Measurements from ENCODE around the gene SLC41A3. TPM values are rescaled to one million over a fixed set of nuclear protein-coding genes. Genes with fewer than 3 reads are reported as not detected.

Gene SLC41A3
- polyA plus RNA-seq, 3 donors = 2.8 to 18.2 (median 13.6) TPM

GRCh38 chr3:126104742-126105605 lies 21.1 kb upstream of the SLC41A3 start:
- Histone ChIP-seq H3K9ac (ENCODE audit: insufficient read depth, low read length, poor library complexity, severe bottlenecking) (no peak overlapping the region), H3K4me2 (replicated peaks; ENCODE audit: extremely low read depth, low read length, poor library complexity, severe bottlenecking) (no peak overlapping the region), H3K27me3 (ENCODE audit: control insufficient read depth in 2 of 2, insufficient read depth in 2 of 2, low read length in 2 of 2) (no peaks in the 10 kb centered on the region), H3K27ac (ENCODE audit: low read depth in 1 of 2, low read length in 2 of 2) (no peak overlapping the region), H3K9me3 (replicated peaks in 1 of 2; ENCODE audit: control insufficient read depth in 1 of 2, insufficient read depth in 1 of 2, low read length in 2 of 2) (no peaks in the 10 kb centered on the region), H3K79me2 (ENCODE audit: insufficient read depth, low read length) (no peaks in the 10 kb centered on the region), H2AFZ (ENCODE audit: insufficient read depth, low read depth, low read length, poor library complexity, severe bottlenecking) (no peak overlapping the region), H3K36me3 (replicated peaks in 1 of 2; ENCODE audit: control insufficient read depth in 1 of 2, insufficient read depth in 2 of 2, low read length in 2 of 2) (no peaks in the 10 kb centered on the region), H3K4me3 (replicated peaks in 1 of 3; ENCODE audit: low read depth in 2 of 3, low read length in 3 of 3) (no peak overlapping the region), H4K20me1 (ENCODE audit: insufficient read depth, low read length) (no peaks in the 10 kb centered on the region), H3K4me1 (ENCODE audit: control insufficient read depth in 1 of 2, insufficient read depth in 2 of 2, low read length in 2 of 2) (no peaks in the 10 kb centered on the region)
- intact Hi-C loops (cut with micrococcal nuclease) = no loop called here
- H3K9me3 Mint-ChIP-seq = peaks cover 0 to 6% (median 0%) of the 10 kb centered on the region in 7 donors
- no peaks in the 10 kb centered on the region for H3K4me1 Mint-ChIP-seq
- WGBS (ENCODE audit: insufficient coverage) = 92% methylated on average over 9 of the region's 15 CpGs
- no peak overlapping the region for H3K27ac Mint-ChIP-seq
- no peak overlapping the region for H3K4me3 Mint-ChIP-seq
- no peaks in the 10 kb centered on the region for H3K36me3 Mint-ChIP-seq
- peaks cover 0 to 7% (median 4%) of the 10 kb centered on the region in 3 donors for H3K27me3 Mint-ChIP-seq (ENCODE audit: low read depth in 3 of 3)
- no peak for DNase-seq
- TF ChIP-seq, protein P1, sequence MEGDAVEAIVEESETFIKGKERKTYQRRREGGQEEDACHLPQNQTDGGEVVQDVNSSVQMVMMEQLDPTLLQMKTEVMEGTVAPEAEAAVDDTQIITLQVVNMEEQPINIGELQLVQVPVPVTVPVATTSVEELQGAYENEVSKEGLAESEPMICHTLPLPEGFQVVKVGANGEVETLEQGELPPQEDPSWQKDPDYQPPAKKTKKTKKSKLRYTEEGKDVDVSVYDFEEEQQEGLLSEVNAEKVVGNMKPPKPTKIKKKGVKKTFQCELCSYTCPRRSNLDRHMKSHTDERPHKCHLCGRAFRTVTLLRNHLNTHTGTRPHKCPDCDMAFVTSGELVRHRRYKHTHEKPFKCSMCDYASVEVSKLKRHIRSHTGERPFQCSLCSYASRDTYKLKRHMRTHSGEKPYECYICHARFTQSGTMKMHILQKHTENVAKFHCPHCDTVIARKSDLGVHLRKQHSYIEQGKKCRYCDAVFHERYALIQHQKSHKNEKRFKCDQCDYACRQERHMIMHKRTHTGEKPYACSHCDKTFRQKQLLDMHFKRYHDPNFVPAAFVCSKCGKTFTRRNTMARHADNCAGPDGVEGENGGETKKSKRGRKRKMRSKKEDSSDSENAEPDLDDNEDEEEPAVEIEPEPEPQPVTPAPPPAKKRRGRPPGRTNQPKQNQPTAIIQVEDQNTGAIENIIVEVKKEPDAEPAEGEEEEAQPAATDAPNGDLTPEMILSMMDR (IDR thresholded peaks at IDR 0.05) = no peak

GRCh38 chr3:126104028-126104635 lies 20.2 kb upstream of the SLC41A3 start:
- intact Hi-C loops (cut with micrococcal nuclease) = no loop called here
- H3K9ac ChIP-seq (ENCODE audit: insufficient read depth, low read length, poor library complexity, severe bottlenecking) = no peak overlapping the region
- no peaks in the 10 kb centered on the region for H4K20me1 ChIP-seq (ENCODE audit: insufficient read depth, low read length)
- no peaks in the 10 kb centered on the region for H3K4me1 Mint-ChIP-seq
- 92% methylated on average over 6 of the region's 7 CpGs for WGBS (ENCODE audit: insufficient coverage)
- H3K27me3 ChIP-seq (ENCODE audit: control insufficient read depth in 2 of 2, insufficient read depth in 2 of 2, low read length in 2 of 2) = no peaks in the 10 kb centered on the region
- H2AFZ ChIP-seq (ENCODE audit: insufficient read depth, low read depth, low read length, poor library complexity, severe bottlenecking) = no peak overlapping the region
- no peak overlapping the region for H3K27ac ChIP-seq (ENCODE audit: low read depth in 1 of 2, low read length in 2 of 2)
- no peak overlapping the region for H3K4me3 Mint-ChIP-seq
- no peaks in the 10 kb centered on the region for H3K36me3 ChIP-seq (replicated peaks in 1 of 2; ENCODE audit: control insufficient read depth in 1 of 2, insufficient read depth in 2 of 2, low read length in 2 of 2)
- H3K4me2 ChIP-seq (replicated peaks; ENCODE audit: extremely low read depth, low read length, poor library complexity, severe bottlenecking) = no peak overlapping the region
- peaks cover 0 to 7% (median 4%) of the 10 kb centered on the region in 3 donors for H3K27me3 Mint-ChIP-seq (ENCODE audit: low read depth in 3 of 3)
- no peaks in the 10 kb centered on the region for H3K79me2 ChIP-seq (ENCODE audit: insufficient read depth, low read length)
- H3K4me1 ChIP-seq (ENCODE audit: control insufficient read depth in 1 of 2, insufficient read depth in 2 of 2, low read length in 2 of 2) = no peaks in the 10 kb centered on the region
- peaks cover 0 to 3% of the 10 kb centered on the region in 2 donors for H3K9me3 ChIP-seq (replicated peaks in 1 of 2; ENCODE audit: control insufficient read depth in 1 of 2, insufficient read depth in 1 of 2, low read length in 2 of 2)
- TF ChIP-seq, protein P1 (IDR thresholded peaks at IDR 0.05) = no peak
- no peaks in the 10 kb centered on the region for H3K36me3 Mint-ChIP-seq
- no peak for DNase-seq
- no peak overlapping the region for H3K4me3 ChIP-seq (replicated peaks in 1 of 3; ENCODE audit: low read depth in 2 of 3, low read length in 3 of 3)
- H3K27ac Mint-ChIP-seq = no peak overlapping the region
- peaks cover 0 to 6% (median 0%) of the 10 kb centered on the region in 7 donors for H3K9me3 Mint-ChIP-seq
